GM10248 (cell line): Measurements from ENCODE around the gene TACR2.

ENCODE experiments used
- CTCF ChIA-PET: fragments of 300-600 bp; sonication (Branson Sonifier 250); formaldehyde crosslinking; extraction: SDS; loops from one replicate; lab custom pipeline; 2021; ENCODE audit warnings: antibody characterized with exemption; lab: Yijun Ruan, JAX
- POLR2A ChIA-PET: fragments of 350-650 bp; sonication (Branson Sonifier 250); formaldehyde crosslinking; extraction: SDS; loops from one replicate; lab custom pipeline; 2020; ENCODE audit warnings: antibody characterized with exemption; lab: Yijun Ruan, JAX
- DNase-seq: peaks from one replicate; pipeline ENCODE4 v3.0.0; 2012; ENCODE audit errors: extremely low spot score
- TF ChIP-seq, protein P1 (sequence below): IDR thresholded peaks from 2 replicates; pipeline ENCODE4 v1.5.1; 2012; ENCODE audit warnings: mild to moderate bottlenecking, low read depth; ENCODE audit errors: extremely low read depth, missing control alignments, control extremely low read depth

The TACR2 gene

DNA sequence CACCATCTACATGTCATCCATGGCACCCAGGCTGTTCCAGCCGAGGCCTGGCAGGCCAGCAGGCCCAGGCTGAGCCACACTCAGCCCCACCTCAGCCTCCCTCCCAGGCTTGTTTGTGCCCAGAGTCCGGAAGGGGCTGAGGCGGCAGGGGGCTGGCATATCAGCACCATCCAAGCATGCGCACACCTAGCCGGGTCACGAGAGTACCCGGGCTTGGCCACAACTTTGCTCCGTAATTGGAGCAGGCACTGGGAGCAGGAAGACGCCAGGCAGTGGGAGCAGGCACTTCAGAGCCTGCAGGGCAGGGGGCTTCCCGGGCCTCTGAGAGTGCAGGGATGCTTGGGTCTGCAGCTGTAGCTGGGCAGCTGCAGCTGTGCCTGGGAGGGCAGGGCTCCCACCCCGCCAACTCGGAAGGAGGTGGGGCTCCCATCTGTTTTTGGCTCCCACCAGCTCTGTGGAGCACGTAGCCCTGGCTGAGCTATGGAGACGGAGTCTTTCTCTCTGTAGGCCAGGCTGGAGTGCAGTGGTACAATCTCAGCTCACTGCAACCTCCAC is 19.3 kb upstream of the TACR2 start:
- POLR2A ChIA-PET, result no interaction called here

DNA sequence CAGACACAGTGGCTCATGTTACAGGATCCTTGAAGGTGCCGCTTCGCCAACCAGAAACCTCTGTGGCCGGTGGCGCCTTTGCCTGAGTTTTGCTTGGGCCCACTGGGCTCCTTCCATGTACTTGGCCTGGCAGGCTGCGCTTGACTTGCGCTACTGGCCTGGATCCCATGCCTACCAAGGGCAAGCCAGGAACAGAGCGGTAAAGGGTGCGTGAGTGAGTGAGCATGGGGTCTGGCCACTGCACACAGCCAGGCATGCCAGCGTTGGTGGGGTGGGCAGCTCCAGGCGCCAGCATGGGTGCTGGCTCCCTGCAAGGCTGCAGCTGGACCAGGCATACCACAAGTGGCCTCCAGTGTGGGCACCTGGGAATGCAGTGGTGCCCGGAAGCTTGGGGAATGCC is 18.2 kb upstream of the TACR2 start:
- ChIA-PET CTCF (interaction anchor here (1.8 to 4.6 kb wide), 2 partner anchors 14 to 80 kb away, joined by 4 to 29 read pairs; partner anchors contain the start of gene TSPAN15), POLR2A (no interaction called here)
- TF ChIP-seq, protein P1, sequence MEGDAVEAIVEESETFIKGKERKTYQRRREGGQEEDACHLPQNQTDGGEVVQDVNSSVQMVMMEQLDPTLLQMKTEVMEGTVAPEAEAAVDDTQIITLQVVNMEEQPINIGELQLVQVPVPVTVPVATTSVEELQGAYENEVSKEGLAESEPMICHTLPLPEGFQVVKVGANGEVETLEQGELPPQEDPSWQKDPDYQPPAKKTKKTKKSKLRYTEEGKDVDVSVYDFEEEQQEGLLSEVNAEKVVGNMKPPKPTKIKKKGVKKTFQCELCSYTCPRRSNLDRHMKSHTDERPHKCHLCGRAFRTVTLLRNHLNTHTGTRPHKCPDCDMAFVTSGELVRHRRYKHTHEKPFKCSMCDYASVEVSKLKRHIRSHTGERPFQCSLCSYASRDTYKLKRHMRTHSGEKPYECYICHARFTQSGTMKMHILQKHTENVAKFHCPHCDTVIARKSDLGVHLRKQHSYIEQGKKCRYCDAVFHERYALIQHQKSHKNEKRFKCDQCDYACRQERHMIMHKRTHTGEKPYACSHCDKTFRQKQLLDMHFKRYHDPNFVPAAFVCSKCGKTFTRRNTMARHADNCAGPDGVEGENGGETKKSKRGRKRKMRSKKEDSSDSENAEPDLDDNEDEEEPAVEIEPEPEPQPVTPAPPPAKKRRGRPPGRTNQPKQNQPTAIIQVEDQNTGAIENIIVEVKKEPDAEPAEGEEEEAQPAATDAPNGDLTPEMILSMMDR, result no peak
- DNase-seq, result no peak

More for the DNA sequence above, 19.3 kb upstream of the TACR2 start:
- TF ChIP-seq, protein P1, result no peak
- no peak for DNase-seq
- CTCF ChIA-PET, result interaction anchor here (1.0 to 4.6 kb wide), 3 partner anchors 11 to 27 kb away, joined by 3 to 29 read pairs (median 4); partner anchors contain the start of gene TSPAN15

DNA sequence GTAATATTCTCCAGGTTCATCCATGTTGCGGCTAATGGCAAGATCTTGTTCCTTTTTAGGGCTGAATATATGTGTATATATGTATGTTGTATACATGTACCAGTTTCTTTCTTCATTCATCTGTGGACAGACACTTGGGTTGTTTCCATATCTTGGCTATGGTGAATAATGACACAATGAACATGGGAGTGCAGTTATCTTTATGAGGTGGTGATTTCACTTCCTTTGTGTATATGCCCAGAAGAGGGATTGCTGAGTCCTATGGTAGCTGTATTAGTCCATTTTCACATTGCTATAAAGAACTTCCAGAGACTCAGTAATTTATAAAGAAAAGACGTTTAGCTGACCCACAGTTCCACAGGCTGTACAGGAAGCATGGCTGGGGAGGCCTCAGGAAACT is 17.5 kb upstream of the TACR2 start:
- ChIA-PET POLR2A (no interaction called here), CTCF (interaction anchor here (1.4 to 1.8 kb wide), 3 partner anchors 15 to 81 kb away, joined by 3 to 5 read pairs (median 4); no protein-coding TSS in a partner anchor)
- TF ChIP-seq, protein P1, result no peak
- DNase-seq, result no peak

DNA sequence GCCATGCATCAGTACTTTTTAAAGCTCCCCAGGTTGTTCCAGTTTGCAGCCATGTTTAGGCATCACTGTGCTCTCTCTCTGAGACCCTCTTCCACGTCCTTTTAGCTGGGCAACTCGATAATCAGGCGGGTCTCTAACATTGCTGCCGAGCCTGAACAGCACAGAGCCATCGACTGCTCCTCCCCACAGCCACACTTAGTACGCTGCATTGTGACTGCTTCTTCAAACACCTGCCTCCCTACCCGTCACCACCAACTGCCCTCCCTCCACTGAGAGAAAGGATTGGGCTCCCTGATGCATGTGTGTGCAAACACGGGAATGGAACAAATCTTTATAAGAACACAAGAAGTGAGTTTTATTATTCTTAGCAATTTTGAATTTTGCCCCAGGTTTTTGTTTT is 11.4 kb upstream of the TACR2 start:
- DNase-seq, result no peak
- POLR2A ChIA-PET, result no interaction called here
- TF ChIP-seq, protein P1, result no peak
- CTCF ChIA-PET, result interaction anchor here (1.3 to 2.6 kb wide), 5 partner anchors 11 to 79 kb away, joined by 3 to 11 read pairs (median 6); partner anchors contain the start of gene TACR2

DNA sequence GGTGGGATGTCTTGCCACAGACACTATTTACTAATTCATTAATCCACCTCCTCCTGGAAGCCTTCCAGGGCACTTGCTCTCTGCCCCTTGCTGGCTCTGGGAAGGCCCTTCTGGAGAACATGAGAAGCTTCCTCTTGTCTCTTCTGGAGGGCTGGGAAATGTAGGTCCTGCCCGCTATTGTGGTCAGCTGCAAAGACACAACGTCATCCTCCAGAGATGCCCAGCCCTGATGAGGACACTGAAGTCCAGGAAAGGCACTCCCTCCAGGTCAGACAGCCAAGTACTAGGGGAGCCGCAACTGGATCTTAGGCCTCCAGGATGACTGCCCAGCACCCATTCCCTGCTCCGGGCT is 9.6 kb upstream of the TACR2 start:
- POLR2A ChIA-PET, result interaction anchor here (0.6 kb wide), 1 partner anchor 1363 kb away, joined by 3 read pairs; no protein-coding TSS in a partner anchor
- CTCF ChIA-PET, result interaction anchor here (1.0 to 2.6 kb wide), 2 partner anchors 9 to 80 kb away, joined by 3 to 11 read pairs; partner anchors contain the start of gene TACR2
- DNase-seq, result no peak
- TF ChIP-seq, protein P1, result no peak

DNA sequence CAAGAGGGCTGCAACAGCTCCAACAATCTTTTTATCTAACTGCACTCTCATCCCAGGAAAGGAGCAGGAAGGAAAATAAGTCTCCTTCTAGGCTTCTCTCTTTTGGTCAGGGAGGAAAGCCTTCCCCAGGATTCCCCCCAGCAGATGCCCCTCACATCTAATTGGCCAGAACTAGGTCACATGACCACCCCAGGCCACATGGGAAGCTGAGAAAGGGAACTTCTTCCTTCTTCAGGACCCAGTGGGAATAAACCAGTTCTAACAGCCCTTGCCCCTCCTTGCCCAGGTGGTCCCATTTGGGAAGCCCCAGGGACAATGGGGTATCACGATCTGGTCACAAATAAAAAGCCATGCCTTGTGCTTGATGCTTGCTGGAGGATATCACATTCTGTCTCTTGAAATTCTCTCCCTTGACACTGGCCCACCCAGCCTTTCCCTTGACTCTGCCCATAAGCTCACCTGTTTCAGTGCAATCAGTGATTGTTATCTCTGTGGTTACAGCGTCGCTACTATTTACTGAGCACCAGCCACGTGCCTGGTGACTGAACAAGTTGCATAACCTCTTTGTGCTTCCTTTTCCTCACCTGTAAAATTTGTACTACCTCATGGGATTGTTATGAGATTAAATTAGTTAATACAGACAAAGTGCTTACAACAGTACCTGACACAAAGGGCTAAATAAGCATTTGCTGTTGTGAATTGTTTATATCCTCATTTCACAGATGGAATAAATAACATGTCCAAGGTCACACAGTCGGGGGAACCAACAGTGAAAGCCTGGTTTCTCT is 9.0 kb upstream of the TACR2 start:
- ChIA-PET CTCF (interaction anchor here (1.0 to 2.6 kb wide), 3 partner anchors 8 to 80 kb away, joined by 3 to 11 read pairs (median 4); partner anchors contain the start of gene TACR2), POLR2A (no interaction called here)
- no peak for DNase-seq
- TF ChIP-seq, protein P1, result no peak
